ENCODE data around the gene SPIRE1.

The SPIRE1 gene

DNA sequence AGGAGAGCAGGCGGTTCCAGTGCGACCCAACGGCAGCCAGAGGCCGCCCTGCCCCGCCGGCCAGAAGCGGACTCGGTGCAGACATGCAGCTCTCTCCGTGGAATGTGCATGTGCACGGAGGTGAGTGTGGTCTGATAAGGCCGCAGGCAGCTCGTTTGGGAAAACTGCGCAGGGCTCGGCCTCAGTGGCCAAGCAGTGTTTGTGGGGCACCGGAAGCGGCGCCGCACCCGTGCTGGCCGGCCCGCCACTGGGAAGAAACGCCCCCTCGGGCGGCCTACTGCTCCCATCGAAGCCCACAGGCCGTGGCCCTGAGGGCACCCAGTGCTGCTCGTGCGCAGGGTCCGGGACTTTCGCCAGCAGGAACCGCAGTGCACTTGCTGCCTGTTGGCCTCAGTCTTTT lies 225.0 kb downstream of the SPIRE1 start:
- in situ Hi-C loops (cut with HindIII; ENCODE audit: low sequenced_read_pairs), result no loop called here
- H3K4me3 ChIP-seq (ENCODE audit: low read depth, low read length), result no peak overlapping the region
- no peak for DNase-seq (ENCODE audit: low read depth)
- TF ChIP-seq, protein P1, sequence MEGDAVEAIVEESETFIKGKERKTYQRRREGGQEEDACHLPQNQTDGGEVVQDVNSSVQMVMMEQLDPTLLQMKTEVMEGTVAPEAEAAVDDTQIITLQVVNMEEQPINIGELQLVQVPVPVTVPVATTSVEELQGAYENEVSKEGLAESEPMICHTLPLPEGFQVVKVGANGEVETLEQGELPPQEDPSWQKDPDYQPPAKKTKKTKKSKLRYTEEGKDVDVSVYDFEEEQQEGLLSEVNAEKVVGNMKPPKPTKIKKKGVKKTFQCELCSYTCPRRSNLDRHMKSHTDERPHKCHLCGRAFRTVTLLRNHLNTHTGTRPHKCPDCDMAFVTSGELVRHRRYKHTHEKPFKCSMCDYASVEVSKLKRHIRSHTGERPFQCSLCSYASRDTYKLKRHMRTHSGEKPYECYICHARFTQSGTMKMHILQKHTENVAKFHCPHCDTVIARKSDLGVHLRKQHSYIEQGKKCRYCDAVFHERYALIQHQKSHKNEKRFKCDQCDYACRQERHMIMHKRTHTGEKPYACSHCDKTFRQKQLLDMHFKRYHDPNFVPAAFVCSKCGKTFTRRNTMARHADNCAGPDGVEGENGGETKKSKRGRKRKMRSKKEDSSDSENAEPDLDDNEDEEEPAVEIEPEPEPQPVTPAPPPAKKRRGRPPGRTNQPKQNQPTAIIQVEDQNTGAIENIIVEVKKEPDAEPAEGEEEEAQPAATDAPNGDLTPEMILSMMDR (IDR thresholded peaks at IDR 0.05; ENCODE audit: low read depth, low read length, missing control alignments), result no peak

DNA sequence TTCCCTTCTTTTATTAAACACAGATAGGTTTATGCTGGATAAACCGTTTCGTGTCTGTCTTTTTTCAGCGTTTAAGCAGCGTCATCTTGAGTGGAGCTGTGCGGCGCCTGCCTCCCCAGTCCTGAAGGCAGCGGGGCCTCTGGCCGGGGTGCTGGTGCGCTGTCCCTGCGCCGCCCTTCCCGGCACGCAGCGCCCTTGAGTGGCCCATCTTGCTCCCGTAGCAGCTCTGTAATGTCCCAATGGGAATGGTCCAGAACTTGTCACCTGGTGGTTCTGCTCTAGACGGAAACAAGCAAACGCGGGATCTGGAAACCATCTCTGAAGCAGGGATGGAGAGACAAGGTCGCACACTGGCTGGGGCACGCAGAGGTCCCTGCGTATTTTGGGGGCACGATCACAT lies 225.7 kb downstream of the SPIRE1 start:
- TF ChIP-seq, protein P1 (IDR thresholded peaks at IDR 0.05; ENCODE audit: low read depth, low read length, missing control alignments), result no peak
- in situ Hi-C loops (cut with HindIII; ENCODE audit: low sequenced_read_pairs), result no loop called here
- DNase-seq (ENCODE audit: low read depth), result no peak
- no peak overlapping the region for H3K4me3 ChIP-seq (ENCODE audit: low read depth, low read length)

DNA sequence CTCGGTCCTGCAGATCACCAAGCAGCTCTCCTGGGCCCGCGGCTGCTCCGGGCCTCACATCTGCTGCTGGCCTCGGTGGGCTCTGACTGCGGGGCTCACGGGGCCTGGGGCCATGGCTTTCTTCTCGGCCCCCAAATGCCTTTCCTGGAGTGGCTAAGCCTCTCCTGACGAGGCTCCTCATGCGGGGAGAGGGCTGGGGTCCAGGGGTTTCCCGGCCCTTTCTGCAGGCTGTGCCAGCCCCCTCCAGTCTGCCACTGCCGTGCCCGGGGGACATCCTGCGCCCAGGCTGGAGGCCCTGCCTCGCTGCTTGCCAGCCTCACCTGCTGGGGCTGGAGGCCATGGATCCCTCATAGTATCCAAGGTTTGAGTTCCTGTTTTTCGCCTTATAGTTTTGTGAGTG lies 226.3 kb downstream of the SPIRE1 start:
- TF ChIP-seq, protein P1 (IDR thresholded peaks at IDR 0.05; ENCODE audit: low read depth, low read length, missing control alignments), result no peak
- H3K4me3 ChIP-seq (ENCODE audit: low read depth, low read length), result no peak overlapping the region
- DNase-seq (ENCODE audit: low read depth), result no peak
- in situ Hi-C loops (cut with HindIII; ENCODE audit: low sequenced_read_pairs), result no loop called here

DNA sequence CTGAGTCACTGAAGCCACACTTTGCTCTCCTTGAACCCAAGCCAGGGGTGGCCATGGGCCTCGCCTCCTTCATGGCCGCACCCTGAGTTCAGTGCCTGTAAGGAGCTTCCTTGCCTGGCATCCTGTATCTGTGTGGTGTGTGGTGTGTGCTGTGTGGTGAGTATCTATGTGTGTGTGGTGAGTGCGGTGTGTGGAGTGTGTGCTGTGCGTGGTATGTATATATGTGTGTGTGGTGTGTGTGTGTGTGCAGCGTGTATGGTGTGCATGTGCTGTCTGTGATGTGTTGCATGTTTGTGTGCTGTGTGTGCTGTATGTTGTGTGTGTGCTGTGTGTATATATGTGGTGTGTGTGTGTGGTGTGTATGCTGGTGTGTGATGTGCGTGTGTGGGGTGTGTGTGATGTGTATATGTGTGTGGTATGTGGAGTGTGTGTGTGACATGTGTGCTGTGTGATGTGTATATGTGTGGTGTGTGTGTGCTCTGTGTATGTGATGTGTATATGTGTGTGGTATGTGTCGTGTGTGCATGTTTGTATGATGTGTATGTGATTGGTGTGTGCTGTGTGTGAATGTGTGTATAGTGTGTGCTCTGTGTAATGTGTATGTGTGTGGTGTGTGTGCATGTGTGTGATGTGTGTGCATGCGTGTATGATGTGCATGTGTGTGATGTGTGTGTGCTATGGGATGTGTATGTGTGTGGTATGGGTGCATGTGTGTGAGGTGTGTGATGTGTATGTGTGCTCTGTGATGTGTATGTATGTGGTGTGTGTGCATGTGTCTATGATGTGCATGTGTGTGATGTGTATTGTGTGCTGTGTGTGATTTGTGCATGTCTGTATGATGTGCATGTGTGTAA lies 227.5 kb downstream of the SPIRE1 start:
- DNase-seq (ENCODE audit: low read depth), result no peak
- no peak overlapping the region for H3K4me3 ChIP-seq (ENCODE audit: low read depth, low read length)
- in situ Hi-C loops (cut with HindIII; ENCODE audit: low sequenced_read_pairs), result no loop called here
- TF ChIP-seq, protein P1 (IDR thresholded peaks at IDR 0.05; ENCODE audit: low read depth, low read length, missing control alignments), result no peak

DNA sequence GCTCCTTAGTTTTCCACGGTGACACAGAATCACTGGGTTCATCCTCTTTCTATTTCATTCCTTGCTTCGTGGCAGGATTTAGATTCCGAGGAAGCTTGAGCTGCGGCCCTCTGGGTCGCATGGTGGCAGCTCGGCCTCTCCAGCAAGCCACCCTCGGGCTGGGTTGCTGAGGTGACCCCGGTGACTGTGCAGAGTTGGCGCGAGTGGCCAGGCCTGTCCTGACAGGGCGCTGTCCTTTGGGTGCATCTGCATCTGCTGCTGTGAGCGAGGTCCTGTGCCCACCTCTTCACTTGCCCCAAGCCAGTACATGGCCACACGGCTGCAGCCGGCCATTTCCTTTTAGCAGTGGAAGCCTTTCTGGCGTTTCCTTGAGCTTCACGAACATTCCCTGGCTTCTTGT lies 228.4 kb downstream of the SPIRE1 start:
- in situ Hi-C loops (cut with HindIII; ENCODE audit: low sequenced_read_pairs), result no loop called here
- DNase-seq (ENCODE audit: low read depth), result no peak
- TF ChIP-seq, protein P1 (IDR thresholded peaks at IDR 0.05; ENCODE audit: low read depth, low read length, missing control alignments), result no peak
- H3K4me3 ChIP-seq (ENCODE audit: low read depth, low read length), result no peak overlapping the region

DNA sequence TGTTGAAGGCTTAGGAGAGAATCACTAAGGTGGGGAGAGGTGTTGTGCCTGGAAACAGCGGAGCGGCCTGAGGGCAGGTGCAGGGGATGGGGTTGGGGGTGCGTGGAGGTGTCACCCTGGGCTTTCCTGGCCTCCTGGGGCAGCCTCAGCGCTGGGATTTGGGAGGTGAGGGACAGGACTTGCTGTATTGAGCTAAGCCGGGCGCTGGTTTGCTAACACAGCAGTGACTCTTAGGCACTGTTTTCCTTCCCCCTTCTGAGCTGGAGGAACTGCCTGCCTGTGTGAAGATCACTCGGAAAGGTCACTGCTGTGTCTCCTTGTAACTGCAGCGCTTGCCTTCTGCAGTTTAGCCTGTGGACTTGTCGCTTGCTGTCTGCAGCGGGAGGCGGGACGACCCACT lies 229.0 kb downstream of the SPIRE1 start:
- in situ Hi-C loops (cut with HindIII; ENCODE audit: low sequenced_read_pairs), result no loop called here
- TF ChIP-seq, protein P1 (IDR thresholded peaks at IDR 0.05; ENCODE audit: low read depth, low read length, missing control alignments), result no peak
- no peak overlapping the region for H3K4me3 ChIP-seq (ENCODE audit: low read depth, low read length)
- no peak for DNase-seq (ENCODE audit: low read depth)
